NCI-H1694 treated with DMSO at 0.1 percent for 48 hours (cell line): ENCODE measurements around the gene THADA.
"Not testable (repeated sequence)": the region's sequence is repeated elsewhere in the genome, so short reads cannot be mapped to it uniquely, and the experiment has no call there.

Experiments used
- DNase-seq: peaks from one replicate; lab custom pipeline; 2025; lab: John Stamatoyannopoulos, UW

THADA gene

DNA sequence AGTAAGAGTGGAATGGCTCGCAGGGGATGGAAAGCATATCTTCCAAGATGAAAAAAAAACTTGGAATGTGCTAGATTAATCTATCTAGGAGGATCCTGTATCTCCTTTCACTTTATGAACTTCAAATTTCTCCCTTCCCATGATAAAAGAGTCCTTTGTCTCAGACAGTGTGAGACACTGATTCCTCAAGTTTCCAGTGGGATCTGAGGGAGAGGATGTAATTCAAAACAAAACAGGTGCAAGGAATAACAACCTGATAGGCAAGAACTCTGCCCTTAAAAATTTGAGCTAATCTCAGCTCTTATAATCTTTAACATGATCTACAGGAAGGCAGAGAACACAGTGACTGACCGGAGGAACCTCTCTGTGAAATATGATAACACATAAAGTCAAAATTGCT lies 207.5 kb downstream of the THADA start:
- no peak for DNase-seq

- DNase-seq: no peak
Observed at GRCh38 chr2:43387092-43388062, 208.5 kb downstream of the THADA start.

GRCh38 chr2:43386679-43387078 lies 209.2 kb downstream of the THADA start:
- DNase-seq: not testable (repeated sequence)

DNA sequence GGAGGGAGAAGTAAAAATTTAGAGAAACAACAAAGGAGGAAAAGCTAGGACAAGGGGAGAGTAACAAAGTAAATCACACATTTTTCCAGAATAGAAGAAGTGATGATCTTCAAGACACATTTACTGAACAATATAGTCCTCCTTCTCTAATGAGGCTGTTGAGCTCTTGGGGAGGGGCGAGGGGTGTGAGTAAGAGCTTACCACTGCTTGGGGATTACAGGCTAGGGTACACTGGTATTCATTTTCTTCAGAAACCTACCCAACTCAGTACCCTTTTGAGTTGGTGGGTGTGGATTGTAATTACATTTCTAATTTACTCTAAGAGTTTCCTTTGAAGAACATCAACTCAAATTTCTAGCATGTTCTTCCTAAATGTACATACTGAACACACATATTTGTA lies 211.7 kb downstream of the THADA start:
- DNase-seq: no peak

- no peak for DNase-seq
Observed at GRCh38 chr2:43383533-43383932, 212.3 kb downstream of the THADA start.

DNA sequence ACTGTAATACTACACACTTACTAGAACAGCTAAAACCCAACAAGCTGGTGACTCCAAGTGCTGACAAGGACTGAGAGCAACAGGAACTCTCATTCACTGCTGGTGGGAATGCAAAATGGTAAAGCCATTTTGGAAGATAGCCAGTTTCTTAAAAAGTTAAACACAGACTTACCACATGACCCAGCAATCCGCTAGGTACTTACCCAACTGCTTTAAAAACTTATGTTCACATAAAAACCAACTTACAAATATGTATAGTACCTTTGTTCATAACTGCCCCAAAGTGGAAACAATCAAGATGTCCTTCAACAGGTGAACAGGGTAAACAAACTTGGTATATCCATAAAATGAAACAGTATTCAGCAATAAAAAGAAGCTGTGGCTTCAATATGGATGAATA lies 216.3 kb downstream of the THADA start:
- DNase-seq: no peak

- no peak for DNase-seq
Observed at GRCh38 chr2:43377327-43377726, 218.5 kb downstream of the THADA start.

GRCh38 chr2:43376523-43377198 lies 219.2 kb downstream of the THADA start:
- DNase-seq: no peak

DNA sequence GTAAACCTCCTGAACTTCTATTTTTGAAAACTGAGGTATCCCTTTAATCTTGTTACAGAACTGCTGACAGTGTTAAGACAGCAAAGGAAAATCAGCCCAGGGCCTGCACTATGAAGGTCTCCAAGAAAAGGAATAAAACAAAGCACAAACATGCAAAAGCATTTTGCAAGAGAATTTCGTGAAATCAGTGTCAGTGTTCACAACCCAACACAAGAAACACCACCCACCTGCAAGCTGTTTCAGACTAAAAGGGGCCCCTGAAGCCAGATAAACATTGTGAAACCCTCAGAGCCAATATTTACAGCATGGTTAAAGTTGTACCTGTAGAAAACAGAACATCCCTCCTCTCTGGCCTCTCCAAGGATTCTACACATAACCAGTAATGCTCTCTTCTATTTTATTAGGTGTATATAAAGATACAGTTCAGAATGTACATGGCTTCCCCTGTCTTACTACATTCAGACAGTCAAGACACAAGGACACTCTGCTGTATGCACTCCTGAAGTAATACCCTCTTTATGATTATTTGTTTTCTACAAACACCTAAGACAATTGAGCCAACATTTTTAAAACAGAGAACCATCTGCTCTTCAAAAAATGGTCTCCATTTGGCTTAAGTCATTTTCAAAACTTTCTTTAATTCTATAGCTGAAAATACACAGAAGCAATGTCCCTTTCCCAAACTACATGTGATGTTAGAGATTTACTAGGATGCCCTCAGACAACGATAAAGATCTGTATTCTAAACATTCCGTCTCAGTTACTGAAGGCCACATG lies 219.9 kb downstream of the THADA start:
- DNase-seq: no peak

- no peak for DNase-seq
Observed at GRCh38 chr2:43372416-43373081, 223.3 kb downstream of the THADA start.

DNA sequence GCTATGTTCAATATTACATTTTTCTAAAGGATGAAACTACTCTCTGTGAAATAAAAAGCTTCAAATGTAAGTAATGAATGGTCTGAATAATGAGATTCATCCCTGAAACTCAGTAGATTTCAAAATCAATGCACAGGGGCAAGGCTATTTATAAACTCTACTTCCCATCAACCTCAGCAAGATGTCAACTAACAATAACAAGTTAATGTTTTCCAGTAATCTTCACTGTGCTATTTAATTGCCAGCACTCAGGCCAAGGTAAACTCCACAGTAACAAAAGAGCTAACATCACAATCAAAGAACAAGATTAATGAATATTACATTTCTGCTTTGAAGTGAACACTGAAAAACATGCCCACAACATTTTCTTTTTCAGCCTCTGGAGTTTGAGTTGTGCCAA lies 225.1 kb downstream of the THADA start:
- no peak for DNase-seq

GRCh38 chr2:43370146-43370545 lies 225.7 kb downstream of the THADA start:
- DNase-seq: no peak

- no peak for DNase-seq
Observed at GRCh38 chr2:43368483-43369385, 227.1 kb downstream of the THADA start.

GRCh38 chr2:43367012-43367782 lies 228.6 kb downstream of the THADA start:
- no peak for DNase-seq

DNA sequence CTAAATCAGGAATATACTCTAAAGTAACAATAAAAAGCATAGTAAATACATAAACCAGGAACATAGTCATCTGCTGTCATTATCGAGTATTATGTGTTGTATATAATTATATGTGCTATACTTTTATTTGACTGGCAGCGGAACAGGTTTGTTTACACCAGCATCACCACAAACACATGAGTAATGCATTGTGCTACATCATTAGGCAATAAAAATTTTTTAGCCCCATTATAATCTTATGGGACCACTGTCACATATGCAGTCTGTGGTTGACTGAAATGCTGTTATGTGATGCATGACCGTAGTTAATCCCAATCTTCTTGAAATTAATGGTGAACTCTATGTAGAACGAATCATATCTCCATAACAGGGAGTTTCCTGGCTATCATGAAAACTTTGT lies 232.7 kb downstream of the THADA start:
- no peak for DNase-seq

- DNase-seq: no peak
Observed at GRCh38 chr2:43361286-43361685, 234.6 kb downstream of the THADA start.

- DNase-seq: no peak
Observed at GRCh38 chr2:43360137-43360536, 235.7 kb downstream of the THADA start.

GRCh38 chr2:43358410-43359201 lies 237.2 kb downstream of the THADA start:
- DNase-seq: peak; percentile 65

GRCh38 chr2:43356774-43357173 lies 239.1 kb downstream of the THADA start:
- peak; percentile 23 for DNase-seq
